HepG2 (cell line): ENCODE data around the gene SLC25A15. TPM values are rescaled to one million over a fixed set of nuclear protein-coding genes. Genes with fewer than 3 reads are reported as not detected.

Experiments used
- AKAP8 ChIP-seq: sonication (generic); formaldehyde crosslinking; IDR thresholded peaks from 2 replicates; pipeline ENCODE4 v1.5.1; 2020; ENCODE audit warnings: mild to moderate bottlenecking, missing genetic modification reagents
- E2F1 ChIP-seq: sonication (generic); formaldehyde crosslinking; IDR thresholded peaks from 2 replicates; pipeline ENCODE4 v1.5.0; 2020; ENCODE audit warnings: missing genetic modification reagents
- FOXC1 ChIP-seq: sonication (generic); formaldehyde crosslinking; IDR thresholded peaks from 2 replicates; pipeline ENCODE4 v1.8.0; 2022; ENCODE audit warnings: mild to moderate bottlenecking, missing genetic modification reagents, borderline replicate concordance
- MTF2 ChIP-seq: sonication (generic); formaldehyde crosslinking; IDR thresholded peaks from 2 replicates; pipeline ENCODE4 v1.5.0; 2020; ENCODE audit warnings: missing genetic modification reagents, borderline replicate concordance
- PHF20 ChIP-seq: sonication (generic); formaldehyde crosslinking; IDR thresholded peaks from 2 replicates; pipeline ENCODE4 v1.5.0; 2020; ENCODE audit warnings: mild to moderate bottlenecking, missing genetic modification reagents
- POLR2G ChIP-seq: fragments of 200-400 bp; formaldehyde crosslinking; IDR thresholded peaks from 2 replicates; pipeline ENCODE4 v1.6.1; 2018; ENCODE audit warnings: mild to moderate bottlenecking, low read depth, low read length, moderate library complexity
- RBAK ChIP-seq: sonication (generic); formaldehyde crosslinking; IDR thresholded peaks from 2 replicates; pipeline ENCODE4 v1.5.1; 2020; ENCODE audit warnings: mild to moderate bottlenecking, missing genetic modification reagents
- SAP130 ChIP-seq: IDR thresholded peaks from 2 replicates; pipeline ENCODE4 v1.6.1; 2016; ENCODE audit warnings: low read depth
- TBX2 ChIP-seq: sonication (generic); formaldehyde crosslinking; IDR thresholded peaks from 2 replicates; pipeline ENCODE4 v1.5.0; 2020; ENCODE audit warnings: missing genetic modification reagents, mild to moderate bottlenecking, borderline replicate concordance
- TGIF2 ChIP-seq: IDR thresholded peaks from 2 replicates; pipeline ENCODE4 v1.6.1; 2016; ENCODE audit warnings: control low read depth, missing compliant biosample characterization
- TRAFD1 ChIP-seq: sonication (generic); formaldehyde crosslinking; IDR thresholded peaks from 2 replicates; pipeline ENCODE4 v1.5.1; 2020; ENCODE audit warnings: missing genetic modification reagents, mild to moderate bottlenecking, borderline replicate concordance
- ZBTB3 ChIP-seq: sonication (generic); formaldehyde crosslinking; IDR thresholded peaks from 2 replicates; pipeline ENCODE4 v1.4.0; 2020; ENCODE audit warnings: low read depth, mild to moderate bottlenecking, moderate library complexity, missing genetic modification reagents, borderline replicate concordance
- ZNF17 ChIP-seq: sonication (generic); formaldehyde crosslinking; IDR thresholded peaks from 2 replicates; pipeline ENCODE4 v1.5.0; 2020; ENCODE audit warnings: mild to moderate bottlenecking, missing genetic modification reagents
- ZNF407 ChIP-seq: sonication (generic); formaldehyde crosslinking; IDR thresholded peaks from one replicate; pipeline ENCODE4 v1.5.1; 2020; ENCODE audit warnings: mild to moderate bottlenecking, missing genetic modification reagents; ENCODE audit errors: not compliant biosample characterization
- ZNF614 ChIP-seq: IDR thresholded peaks from 2 replicates; pipeline ENCODE4 v1.6.1; 2018; ENCODE audit warnings: missing biosample characterization, missing genetic modification reagents, inconsistent platforms, borderline replicate concordance
- ZNF784 ChIP-seq: sonication (generic); formaldehyde crosslinking; IDR thresholded peaks from 2 replicates; pipeline ENCODE4 v1.5.1; 2020; ENCODE audit warnings: missing genetic modification reagents, mild to moderate bottlenecking, borderline replicate concordance
- polyA plus RNA-seq, 8 experiments: library from polyadenylated mRNA; depleted of rRNA in 3 of 8; stranded (reverse) in 7 of 8; unstranded in 1 of 8; fragments of >200 nt; fragmentation: Illumina TruSeq in 4 of 8; extraction: Trizol in 4 of 8; gene quantifications; 2 replicates each; pipeline versions ENCODE4 v1.2.1 to v1.2.3, GENCODE V29; 2011 to 2016; ENCODE audit warnings: low read depth in 4 of 8, missing spikeins in 1 of 8, mixed read lengths in 1 of 8; ENCODE audit not compliant: insufficient read depth in 1 of 8
- total RNA-seq, 5 experiments: library from RNA; depleted of rRNA; stranded (reverse); fragments of >200 nt; fragmentation: Illumina TruSeq; extraction: Trizol; gene quantifications; 2 replicates each; pipeline ENCODE4 v1.2.3, GENCODE V29; 2016; ENCODE audit warnings: low read depth in 1 of 5

The SLC25A15 gene
- total and polyA plus RNA-seq, 2 of the 13 experiments (the other 11 are each of a cell fraction or from before 2014, with no cell fraction given) = 17.3 to 39.1 TPM

GRCh38 chr13:40770934-40771618, 18.3 kb upstream of the SLC25A15 start, which contains the start of gene MRPS31 (continued):
- TF ChIP-seq ZNF407 (no peak), ZNF614 (CRISPR knock-in tag) (peak; percentile 97), ZNF784 (peak; percentile 95), POLR2G (peak; percentile 85), AKAP8 (CRISPR knock-in tag) (no peak; the same call in 1 of the 2 replicates), TBX2 (CRISPR knock-in tag) (peak; percentile 93), ZNF17 (CRISPR knock-in tag) (no peak), TRAFD1 (CRISPR knock-in tag) (no peak), FOXC1 (CRISPR knock-in tag) (peak; percentile 65; the same call in 1 of the 2 replicates), RBAK (peak; percentile 14; the same call in 1 of the 2 replicates), MTF2 (CRISPR knock-in tag) (peak; percentile 84), TGIF2 (CRISPR knock-in tag) (peak; percentile 70), SAP130 (CRISPR knock-in tag) (peak; percentile 98), ZBTB3 (0 out of 2 replicates have a peak, but pooled peaks have one; percentile 39), PHF20 (peak; percentile 98), E2F1 (CRISPR knock-in tag) (peak; percentile 65; the same call in 1 of the 2 replicates)
